Left lung (tissue), 10 donors: ENCODE measurements around the gene NEURL1B. TPM values are rescaled to one million over a fixed set of nuclear protein-coding genes. Genes with fewer than 3 reads are reported as not detected.
A peak's percentile ranks its signal among the peaks of the same experiment; 100 is the strongest.

Source experiments
- ATAC-seq: fragments of 200-7000 bp; cut with Tn5 transposase; one replicate; pipeline ENCODE4 v1.9.1; 2020; ENCODE audit warnings: moderate library complexity
- DNase-seq, 4 donors: peaks; one replicate each; pipeline ENCODE4 v3.0.0-alpha.2; 2013 to 2020
- H3K27ac ChIP-seq, 2 donors: fragments of 200-600 bp; sonication (generic) in 1 of 2; one replicate each; pipeline versions ENCODE4 v1.5.0 to v1.8.0; 2020 to 2021
- H3K27me3 ChIP-seq, 2 donors: fragments of 200-600 bp; sonication (generic) in 1 of 2; one replicate each; pipeline versions ENCODE4 v1.5.0 to v1.8.0; 2020 to 2021
- H3K36me3 ChIP-seq, 2 donors: fragments of 200-600 bp; sonication (generic) in 1 of 2; one replicate each; pipeline versions ENCODE4 v1.5.0 to v1.8.0; 2020 to 2021
- H3K4me1 ChIP-seq, 2 donors: fragments of 200-600 bp; one replicate each; pipeline ENCODE4 v1.8.0; 2021
- H3K4me3 ChIP-seq, 2 donors: fragments of 200-600 bp; sonication (generic) in 1 of 2; one replicate each; pipeline versions ENCODE4 v1.5.0 to v1.8.0; 2020 to 2021; ENCODE audit warnings: mild to moderate bottlenecking in 1 of 2
- H3K9me3 ChIP-seq, 2 donors: fragments of 200-600 bp; sonication (generic) in 1 of 2; one replicate each; pipeline versions ENCODE4 v1.5.0 to v1.8.0; 2020 to 2021
- CTCF ChIP-seq, 2 donors: fragments of 200-600 bp; sonication (generic) in 1 of 2; IDR thresholded peaks; one replicate each; pipeline versions ENCODE4 v1.5.0 to v1.8.0; 2021; ENCODE audit warnings: antibody characterized with exemption in 2 of 2
- intact Hi-C, 2 donors: fragments of 100-400 bp; cut with DNase I; formaldehyde crosslinking; loops; one replicate each; pipeline versions ENCODE4 v1.11.2 to v1.14.2; 2022
- microRNA-seq, 2 donors: library from miRNA; unstranded; fragments of <30 nt; microRNA quantifications; one replicate each; pipeline ENCODE4, GENCODE V29; 2019
- polyA plus RNA-seq, 6 donors: library from polyadenylated mRNA; unstranded; fragments of 120-200 nt; gene quantifications; one replicate each; pipeline ENCODE4 v1.2.1, GENCODE V29; 2013; ENCODE audit not compliant: insufficient read length in 6 of 6
- total RNA-seq, 2 donors: library from RNA; stranded (reverse); fragmentation: NEBNext Ultra II Directional; extraction: Animal tissue kit (Norgen Biotek cat#: 25700); gene quantifications; one replicate each; pipeline ENCODE4 v1.2.1, GENCODE V29; 2021
- donor health status: DM: no; HTN: yes; CAD: no.
- donor health status: DM: no; HTN: no; CAD: no.

The NEURL1B gene
- total and polyA plus RNA-seq, 8 donors: 11.8 to 34.1 (median 29.1) TPM

GRCh38 chr5:172736508-172737135, 95.6 kb downstream of the NEURL1B start:
- intact Hi-C loops: no loop called here
- ATAC-seq (no peak), DNase-seq (no peak)
- H3K27me3 ChIP-seq: no peaks in the 10 kb centered on the region
- no peaks in the 10 kb centered on the region for H3K9me3 ChIP-seq
- no peaks in the 10 kb centered on the region for H3K36me3 ChIP-seq
- TF ChIP-seq CTCF (IDR thresholded peaks at IDR 0.05): no peak
- H3K27ac ChIP-seq: no peak overlapping the region
- peaks cover 28 to 36% of the 10 kb centered on the region in 2 donors for H3K4me1 ChIP-seq
- no peak overlapping the region for H3K4me3 ChIP-seq

GRCh38 chr5:172739375-172739774, 98.3 kb downstream of the NEURL1B start:
- ATAC-seq (no peak), DNase-seq (no peak)
- H3K4me3 ChIP-seq: no peak overlapping the region
- H3K27me3 ChIP-seq: no peaks in the 10 kb centered on the region
- H3K36me3 ChIP-seq: no peaks in the 10 kb centered on the region
- peaks cover 13 to 28% of the 10 kb centered on the region in 2 donors for H3K4me1 ChIP-seq
- TF ChIP-seq CTCF (IDR thresholded peaks at IDR 0.05): no peak
- H3K27ac ChIP-seq: no peak overlapping the region
- H3K9me3 ChIP-seq: no peaks in the 10 kb centered on the region
- intact Hi-C loops: no loop called here

GRCh38 chr5:172740428-172741205, 99.6 kb downstream of the NEURL1B start:
- DNase-seq (peak in 1 of 4 donors; percentile 68), ATAC-seq (peak; percentile 74)
- Histone ChIP-seq H3K4me3 (no peak overlapping the region), H3K27ac (peak overlapping the region; percentile 73 to 88), H3K9me3 (no peaks in the 10 kb centered on the region), H3K36me3 (no peaks in the 10 kb centered on the region), H3K4me1 (peaks cover 13 to 25% of the 10 kb centered on the region in 2 donors), H3K27me3 (no peaks in the 10 kb centered on the region)
- no peak for TF ChIP-seq CTCF (IDR thresholded peaks at IDR 0.05)
- intact Hi-C loops: no loop called here

Small RNAs within 50 kb of the gene (microRNA-seq; reads per million reads assigned to microRNA genes)
- gene MIR5003: 0.17 to 0.27 reads per million in 2 donors

Other genes with a start within 250 kb of the NEURL1B start
- 10 to 100 TPM; 50.7 to 57.5 TPM for gene SH3PXD2B, start 186.7 kb upstream of the NEURL1B start, total RNA-seq
- gene SH3PXD2B, start 186.7 kb upstream of the NEURL1B start, polyA plus RNA-seq: 10 to 100 TPM; 35.4 to 48.2 (median 41.2) TPM
- 100 to 1,000 TPM; 203 to 239 TPM for gene DUSP1, start 129.9 kb downstream of the NEURL1B start, total RNA-seq
- gene DUSP1, start 129.9 kb downstream of the NEURL1B start, polyA plus RNA-seq: 100 to 1,000 TPM in 5 of 6 donors, 10 to 100 TPM in 1; 33.0 to 534 (median 245) TPM
- 100 to 1,000 TPM; 165 to 229 TPM for gene ERGIC1, start 193.0 kb downstream of the NEURL1B start, total RNA-seq
- gene ERGIC1, start 193.0 kb downstream of the NEURL1B start, polyA plus RNA-seq: 100 to 1,000 TPM; 116 to 127 (median 124) TPM